Urinary bladder (tissue), 4 donors: ENCODE data around the gene CYP11A1. TPM values are rescaled to one million over a fixed set of nuclear protein-coding genes. Genes with fewer than 3 reads are reported as not detected.
"Not testable (repeated sequence)": the region's sequence is repeated elsewhere in the genome, so short reads cannot be mapped to it uniquely, and the experiment has no call there.

ENCODE experiments used
- DNase-seq: peaks from one replicate; pipeline ENCODE4 v3.0.0-alpha.2; 2015; ENCODE audit errors: extremely low spot score
- H3K27ac ChIP-seq: one replicate; pipeline ENCODE4 v1.5.1; 2013; ENCODE audit warnings: low read depth, mild to moderate bottlenecking, moderate library complexity
- H3K36me3 ChIP-seq: one replicate; pipeline ENCODE4 v1.6.1; 2013; ENCODE audit warnings: mild to moderate bottlenecking, moderate library complexity; ENCODE audit not compliant: insufficient read depth
- H3K4me1 ChIP-seq: one replicate; pipeline ENCODE4 v1.6.1; 2013; ENCODE audit warnings: mild to moderate bottlenecking, moderate library complexity; ENCODE audit not compliant: insufficient read depth
- H3K4me3 ChIP-seq: one replicate; pipeline ENCODE4 v1.5.1; 2013; ENCODE audit warnings: low read depth, low read length
- WGBS: extraction: QIAGEN DNeasy Blood & Tissue Kit; methylation state at CpG from one replicate; pipeline ENCODE4 v1.1.7; 2013; 5-methylcytosine and 5-hydroxymethylcytosine counted together
- polyA plus RNA-seq: library from polyadenylated mRNA; stranded (reverse); fragments of 200-250 nt; gene quantifications from one replicate; pipeline ENCODE4 v1.2.3, GENCODE V29; 2013
- total RNA-seq: library from RNA; depleted of rRNA; stranded (reverse); fragments of >200 nt; gene quantifications from one replicate; pipeline ENCODE4 v1.2.3, GENCODE V29; 2014
- donor health status: healthy with polysubstance abuse.
- donor health status: healthy.

Gene CYP11A1
- total and polyA plus RNA-seq, 2 donors, result 0.21 to 0.38 TPM

DNA sequence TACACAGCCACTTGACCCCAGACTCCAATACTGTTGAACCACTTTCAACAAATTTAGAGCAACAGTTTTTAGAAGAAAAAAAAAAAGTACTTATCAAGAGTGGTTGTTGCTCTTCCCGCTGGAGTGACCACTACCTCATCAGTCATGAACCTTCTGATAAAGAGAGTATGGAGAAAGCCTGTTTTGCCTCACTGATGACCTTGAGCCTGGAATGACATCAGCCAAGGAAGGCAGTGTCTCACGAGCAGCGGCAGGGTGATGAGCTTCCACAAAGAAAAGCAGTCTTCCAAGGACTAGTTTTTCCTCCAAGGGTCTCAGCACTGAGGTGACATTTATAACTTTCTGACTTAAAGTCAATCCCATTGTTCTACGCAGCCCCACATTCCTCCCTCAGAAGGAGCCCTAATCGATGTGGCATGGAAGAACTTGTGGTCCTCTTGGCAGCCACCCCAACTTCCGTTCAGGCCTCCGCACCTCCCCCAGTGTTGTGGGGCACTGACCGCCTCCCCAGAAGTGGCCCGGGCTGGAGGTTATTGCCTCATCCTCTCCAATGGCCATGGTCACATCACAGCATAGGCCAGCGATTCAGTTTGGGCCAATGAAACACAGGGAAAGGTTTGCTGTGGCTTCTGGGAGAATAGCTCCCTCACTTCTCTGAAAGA lies 1.8 kb upstream of the CYP11A1 start:
- WGBS, result 71% methylated on average over 10 of the region's 10 CpGs
- H3K36me3 ChIP-seq, result no peaks in the 10 kb centered on the region
- DNase-seq, result no peak
- no peaks in the 10 kb centered on the region for H3K4me1 ChIP-seq
- H3K27ac ChIP-seq, result no peak overlapping the region
- no peak overlapping the region for H3K4me3 ChIP-seq

DNA sequence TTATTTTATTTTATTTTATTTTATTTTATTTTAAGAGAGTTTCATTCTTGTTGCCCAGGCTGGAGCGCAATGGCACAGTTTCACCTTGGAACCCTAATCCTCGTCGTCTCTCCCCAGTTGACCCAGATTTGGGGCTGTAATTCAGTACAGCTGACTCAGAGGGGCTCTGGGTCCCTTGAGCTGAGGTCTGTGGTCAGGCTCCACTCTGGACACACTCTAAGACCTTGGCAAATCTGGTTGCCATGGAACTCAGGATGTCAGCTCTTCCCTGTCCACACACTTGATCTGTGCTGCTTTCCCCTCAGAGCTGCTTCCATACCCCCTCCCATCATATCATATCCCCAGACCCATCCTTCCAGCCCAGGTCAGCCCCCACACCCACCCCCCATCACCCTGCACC lies 675 bp upstream of the CYP11A1 start:
- 86% methylated on average over 3 of the region's 3 CpGs for WGBS
- no peak for DNase-seq
- H3K27ac ChIP-seq, result no peak overlapping the region
- H3K4me3 ChIP-seq, result no peak overlapping the region
- H3K4me1 ChIP-seq, result no peaks in the 10 kb centered on the region
- H3K36me3 ChIP-seq, result no peaks in the 10 kb centered on the region

DNA sequence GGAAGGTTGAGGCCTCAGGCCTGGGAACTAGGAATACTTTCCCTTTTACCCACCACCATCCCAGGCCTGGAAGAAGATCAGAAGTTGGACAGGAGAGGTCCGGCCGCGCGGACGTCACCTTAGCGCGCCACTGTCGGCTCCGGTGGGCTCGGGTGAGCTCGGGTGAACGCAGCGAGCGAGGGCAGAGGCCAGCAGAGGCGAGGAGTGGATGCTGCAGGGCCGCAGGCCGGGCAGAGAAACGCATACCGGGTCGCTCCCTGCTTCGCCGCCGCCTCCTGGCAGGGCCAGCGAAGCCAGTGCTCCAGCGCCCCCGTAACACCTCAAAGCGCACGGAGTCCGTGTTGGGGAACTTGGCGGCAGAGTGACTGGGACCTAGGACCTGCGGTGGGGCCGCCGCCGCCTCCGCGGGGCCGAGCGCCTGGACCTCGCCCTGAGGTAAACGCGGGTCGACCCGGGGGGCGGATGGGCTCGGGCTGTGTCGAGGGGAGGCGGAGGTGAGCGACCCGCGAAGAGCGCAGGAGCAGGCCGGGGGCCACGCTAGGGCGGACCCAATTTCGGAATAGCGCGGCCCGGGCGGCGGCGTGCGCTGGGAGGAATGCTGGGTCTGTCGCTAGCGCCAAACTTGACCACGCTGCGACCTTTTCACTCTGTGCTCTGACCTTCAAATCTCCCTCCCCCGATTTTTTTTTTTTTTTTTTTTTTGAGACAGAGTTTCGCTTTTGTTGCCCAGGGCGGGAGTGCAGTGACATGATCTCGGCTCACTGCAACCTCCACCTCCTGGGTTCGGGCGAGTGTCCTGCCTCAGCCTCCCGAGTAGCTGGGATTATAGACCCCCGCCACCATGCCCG lies 1.6 kb downstream of the CYP11A1 start:
- DNase-seq, result no peak
- WGBS, result 7% methylated on average over 75 of the region's 75 CpGs
- H3K36me3 ChIP-seq, result no peaks in the 10 kb centered on the region
- no peaks in the 10 kb centered on the region for H3K4me1 ChIP-seq
- H3K27ac ChIP-seq, result peak overlapping the region; percentile 59
- H3K4me3 ChIP-seq, result peak overlapping the region; percentile 43

DNA sequence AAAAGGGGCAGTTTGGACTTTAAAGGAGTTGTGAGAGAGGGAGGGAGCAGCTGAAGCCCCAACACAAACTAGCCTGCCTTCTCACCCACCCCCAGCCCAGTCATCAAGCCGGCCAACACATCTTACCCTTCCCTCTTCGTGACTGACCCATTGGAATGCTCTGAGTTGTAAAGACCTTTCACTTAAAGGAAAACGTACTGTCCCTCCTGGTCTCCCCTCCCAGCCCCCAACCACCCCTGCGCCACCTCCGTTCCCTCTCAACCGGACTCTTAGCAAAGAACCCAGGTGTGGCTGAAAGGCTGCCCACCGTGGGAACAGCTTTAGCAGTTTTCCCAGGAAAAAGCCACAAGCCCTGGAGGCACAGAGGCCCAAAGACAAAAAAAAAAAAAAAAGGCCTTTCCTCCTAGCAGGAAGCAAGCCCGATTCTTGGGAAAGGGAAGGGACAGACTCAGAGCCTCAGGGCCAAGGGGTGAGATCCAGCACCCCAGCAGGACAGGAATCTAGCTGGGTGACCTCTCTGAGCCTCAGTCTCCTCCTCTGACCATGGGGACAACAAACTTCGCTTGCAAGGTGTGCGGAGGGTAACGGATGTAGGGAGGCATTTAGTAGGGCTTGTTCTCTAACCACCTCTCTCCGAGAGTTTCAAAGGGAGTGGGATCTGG lies 2.4 kb downstream of the CYP11A1 start:
- Histone ChIP-seq H3K4me3 (no peak overlapping the region), H3K4me1 (no peaks in the 10 kb centered on the region), H3K27ac (no peak overlapping the region), H3K36me3 (no peaks in the 10 kb centered on the region)
- DNase-seq, result no peak
- 84% methylated on average over 12 of the region's 12 CpGs for WGBS

DNA sequence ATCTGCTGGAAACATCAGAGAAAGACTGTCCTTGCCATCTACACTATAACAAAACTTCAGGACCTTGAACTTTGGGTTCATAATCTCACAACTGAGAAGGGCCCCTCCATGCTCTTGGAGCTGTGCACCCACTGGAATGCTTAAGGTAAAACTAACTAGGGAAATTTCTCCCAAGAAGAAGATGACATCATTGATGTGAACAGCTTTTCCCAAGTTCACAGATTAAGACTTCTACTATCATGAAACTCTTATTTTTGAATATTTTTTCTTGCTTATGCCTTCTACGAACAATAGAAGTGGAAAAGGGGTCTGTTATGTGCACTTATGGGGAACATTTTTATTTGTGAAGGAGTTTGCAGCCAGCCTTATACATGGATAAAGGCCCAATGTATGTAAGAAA lies 5.0 kb downstream of the CYP11A1 start:
- no peaks in the 10 kb centered on the region for H3K36me3 ChIP-seq
- H3K4me1 ChIP-seq, result no peaks in the 10 kb centered on the region
- no peak for DNase-seq
- WGBS, result 94% methylated on average over 1 of the region's 1 CpG
- H3K4me3 ChIP-seq, result no peak overlapping the region
- H3K27ac ChIP-seq, result no peak overlapping the region

DNA sequence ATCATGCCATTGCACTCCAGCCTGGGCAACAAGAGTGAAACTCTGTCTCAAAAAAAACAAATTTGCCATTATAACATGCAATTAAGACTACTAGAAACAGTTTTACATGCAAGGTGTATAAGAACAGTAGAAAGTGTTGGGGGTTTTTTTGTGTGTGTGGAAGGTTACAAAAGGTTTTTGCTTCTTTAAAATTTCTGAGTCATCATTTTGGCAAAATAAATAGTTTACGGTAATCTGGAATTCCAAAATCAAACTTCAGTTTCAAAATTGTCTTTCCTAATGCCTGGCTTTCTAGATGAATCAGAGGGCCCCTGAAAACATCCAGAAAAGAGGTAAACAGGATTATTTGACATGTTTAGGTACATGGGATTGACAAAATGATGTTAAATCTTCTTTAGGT lies 6.6 kb downstream of the CYP11A1 start:
- not testable (repeated sequence) for DNase-seq, H3K27ac ChIP-seq, H3K36me3 ChIP-seq, H3K4me1 ChIP-seq, H3K4me3 ChIP-seq
- 35% methylated on average over 1 of the region's 1 CpG for WGBS

DNA sequence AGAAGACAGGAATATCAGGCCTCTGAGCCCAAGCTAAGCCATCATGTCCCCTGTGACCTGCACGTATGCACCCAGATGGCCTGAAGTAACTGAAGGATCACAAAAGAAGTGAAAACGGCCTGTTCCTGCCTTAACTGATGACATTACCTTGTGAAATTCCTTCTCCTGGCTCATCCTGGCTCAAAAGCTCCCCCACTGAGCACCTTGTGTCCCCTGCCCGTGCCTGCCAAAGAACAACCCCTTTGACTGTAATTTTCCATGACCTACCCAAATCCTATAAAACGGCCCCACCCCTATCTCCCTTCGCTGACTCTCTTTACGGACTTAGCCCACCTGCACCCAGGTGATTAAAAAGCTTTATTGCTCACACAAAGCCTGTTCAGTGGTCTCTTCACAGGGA lies 8.1 kb downstream of the CYP11A1 start:
- H3K4me1 ChIP-seq, DNase-seq, H3K4me3 ChIP-seq, H3K36me3 ChIP-seq, H3K27ac ChIP-seq: not testable (repeated sequence)
- WGBS, result 46% methylated on average over 6 of the region's 6 CpGs

DNA sequence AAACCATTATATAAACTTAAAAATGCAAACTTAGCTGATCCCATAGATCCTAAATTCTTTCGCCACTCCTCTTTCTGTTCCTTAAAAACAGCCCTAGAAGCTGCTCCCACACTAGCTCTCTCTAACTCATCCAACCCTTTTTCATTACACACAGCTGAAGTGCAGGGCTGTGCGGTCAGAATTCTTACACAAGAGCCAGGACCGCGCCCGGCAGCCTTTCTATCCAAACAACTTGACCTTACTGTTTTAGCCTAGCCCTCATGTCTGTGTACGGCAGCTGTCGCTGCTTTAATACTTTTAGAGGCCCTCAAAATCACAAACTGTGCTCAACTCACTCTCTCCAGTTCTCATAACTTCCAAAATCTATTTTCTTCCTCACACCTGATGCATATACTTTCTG lies 9.9 kb downstream of the CYP11A1 start:
- not testable (repeated sequence) for H3K27ac ChIP-seq, H3K36me3 ChIP-seq, H3K4me3 ChIP-seq, H3K4me1 ChIP-seq, DNase-seq
- 71% methylated on average over 7 of the region's 7 CpGs for WGBS

DNA sequence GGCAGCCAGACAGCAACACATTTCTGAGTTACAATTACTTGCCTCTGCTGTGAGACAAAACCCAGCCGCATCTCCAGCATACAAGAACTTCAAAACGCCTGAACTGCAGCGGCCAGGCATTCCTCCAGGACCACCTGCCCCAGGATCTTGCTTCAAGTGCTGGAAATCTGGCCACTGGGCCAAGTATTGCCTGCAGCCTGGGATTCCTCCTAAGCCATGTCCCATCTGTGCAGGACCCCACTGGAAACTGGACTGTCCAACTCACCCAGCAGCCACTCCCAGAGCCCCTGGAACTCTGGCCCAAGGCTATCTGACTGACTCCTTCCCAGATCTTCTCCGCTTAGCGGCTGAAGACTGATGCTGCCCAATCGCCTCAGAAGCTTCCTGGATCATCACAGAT lies 11.4 kb downstream of the CYP11A1 start:
- DNase-seq, H3K36me3 ChIP-seq, H3K4me3 ChIP-seq, H3K4me1 ChIP-seq, H3K27ac ChIP-seq: not testable (repeated sequence)
- 86% methylated on average over 6 of the region's 6 CpGs for WGBS

DNA sequence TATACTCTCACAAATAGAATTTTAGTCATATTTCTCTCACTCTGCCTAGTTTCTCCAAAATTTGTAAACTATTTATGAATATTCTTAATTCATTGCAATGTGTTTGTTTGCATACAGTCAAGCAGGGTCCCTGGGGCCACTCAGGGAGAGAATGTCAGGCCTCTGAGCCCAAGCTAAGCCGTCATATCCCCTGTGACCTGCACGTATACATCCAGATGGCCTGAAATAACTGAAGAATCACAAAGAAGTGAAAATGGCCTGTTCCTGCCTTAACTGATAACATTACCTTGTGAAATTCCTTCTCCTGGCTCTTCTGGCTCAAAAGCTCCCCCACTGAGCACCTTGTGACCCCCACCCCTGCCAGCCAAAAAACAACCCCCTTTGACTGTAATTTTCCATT lies 13.5 kb downstream of the CYP11A1 start:
- not testable (repeated sequence) for H3K4me3 ChIP-seq, H3K27ac ChIP-seq, H3K36me3 ChIP-seq, DNase-seq, H3K4me1 ChIP-seq
- WGBS, result 67% methylated on average over 2 of the region's 2 CpGs

DNA sequence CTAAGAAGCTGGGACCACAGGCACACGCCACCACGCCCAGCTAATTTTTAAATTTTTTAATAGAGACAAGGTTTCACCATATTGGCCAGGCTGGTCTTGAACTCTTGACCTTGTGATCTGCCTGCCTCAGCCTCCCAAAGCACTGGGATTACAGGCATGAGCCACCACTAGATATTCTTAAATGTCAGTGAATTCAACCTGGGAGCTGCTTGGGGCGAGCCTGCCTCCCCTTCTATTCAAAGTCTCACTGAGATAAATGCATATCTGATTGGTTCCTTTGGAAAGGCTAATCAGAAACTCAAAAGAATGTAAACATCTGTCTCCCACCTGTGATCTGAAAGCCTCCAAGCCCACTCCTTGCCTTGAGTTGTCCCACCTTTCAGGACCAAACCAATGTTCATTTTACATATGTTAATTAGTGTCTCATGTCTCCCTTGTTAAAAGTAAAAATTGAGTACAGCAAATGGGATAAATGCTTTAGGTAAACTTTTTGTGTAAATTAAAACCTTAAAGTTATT lies 15.0 kb downstream of the CYP11A1 start:
- Histone ChIP-seq H3K4me3 (no peak overlapping the region), H3K4me1 (no peaks in the 10 kb centered on the region), H3K27ac (no peak overlapping the region), H3K36me3 (no peaks in the 10 kb centered on the region)
- WGBS, result 78% methylated on average over 3 of the region's 3 CpGs
- DNase-seq, result no peak

DNA sequence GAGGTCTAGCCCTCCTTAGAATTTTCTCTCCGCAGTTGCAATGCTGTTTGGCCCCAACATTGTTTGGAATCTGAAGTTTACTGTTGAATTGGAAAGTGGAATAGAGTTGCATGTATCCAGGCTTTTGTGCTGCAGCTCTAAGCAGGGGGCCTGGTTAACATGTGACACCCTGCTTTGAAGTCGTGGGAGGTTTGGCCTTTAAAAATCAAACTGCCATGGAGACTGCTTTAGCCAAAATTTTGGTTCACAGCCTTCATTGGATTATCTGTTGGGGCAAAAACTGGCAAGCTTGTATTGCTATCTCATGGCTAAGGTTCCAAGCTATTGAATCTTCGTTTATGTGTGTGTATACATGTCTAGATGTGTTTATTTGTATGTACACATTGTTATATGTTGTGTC lies 15.8 kb downstream of the CYP11A1 start:
- no peak overlapping the region for H3K4me3 ChIP-seq
- no peaks in the 10 kb centered on the region for H3K36me3 ChIP-seq
- DNase-seq, result no peak
- no peak overlapping the region for H3K27ac ChIP-seq
- WGBS, result 29% methylated on average over 3 of the region's 3 CpGs
- H3K4me1 ChIP-seq, result no peaks in the 10 kb centered on the region

DNA sequence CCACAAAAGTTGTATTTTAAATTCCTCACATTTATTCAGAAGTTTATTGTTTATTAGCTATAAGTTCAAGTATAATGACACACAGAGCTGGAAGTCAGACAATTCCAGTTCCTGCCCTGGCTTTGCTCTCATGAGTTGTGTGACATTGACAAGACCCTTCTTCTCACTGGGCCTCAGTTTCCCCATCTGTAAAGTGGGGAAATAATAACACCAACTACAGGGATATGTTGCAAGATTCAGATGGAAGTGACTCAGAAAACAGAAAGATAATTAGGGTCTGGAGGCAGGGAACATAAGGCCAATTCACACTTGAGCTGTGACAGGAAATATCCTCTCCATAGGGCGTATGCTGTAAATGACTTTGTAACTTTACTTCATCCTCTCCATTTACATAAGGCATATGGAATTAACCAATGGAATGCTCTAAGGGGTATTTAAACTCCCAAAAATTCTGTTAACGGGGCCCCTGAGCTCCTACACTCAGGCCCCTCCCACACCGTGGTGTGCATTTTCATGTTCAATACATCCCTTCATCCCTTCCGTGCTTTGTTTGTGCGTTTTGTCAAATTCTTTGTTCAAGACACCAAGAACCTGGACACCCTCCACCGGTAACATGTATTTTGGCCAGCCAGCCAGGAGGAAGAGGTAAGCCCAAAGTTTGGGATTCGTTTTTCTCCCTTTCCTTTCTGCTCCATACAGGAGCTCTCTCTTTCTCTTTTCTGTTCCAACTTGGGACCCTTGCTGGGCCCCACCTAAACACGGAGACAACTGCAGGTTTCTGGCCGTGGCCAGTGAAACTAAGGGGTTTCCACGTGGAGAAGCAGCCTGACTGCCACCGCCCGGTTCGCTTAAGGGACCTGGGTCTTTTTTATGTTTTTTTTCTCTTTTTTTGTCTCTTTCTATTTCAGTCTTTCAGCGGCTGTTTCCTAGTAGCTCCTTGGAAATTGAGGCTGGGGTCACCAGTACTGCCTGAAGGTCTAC lies 16.9 kb downstream of the CYP11A1 start:
- Histone ChIP-seq H3K4me1 (no peaks in the 10 kb centered on the region), H3K27ac (no peak overlapping the region), H3K4me3 (no peak overlapping the region), H3K36me3 (no peaks in the 10 kb centered on the region)
- no peak for DNase-seq
- 60% methylated on average over 14 of the region's 14 CpGs for WGBS
